ENCODE data around the gene CARMIL3. TPM values are rescaled to one million over a fixed set of nuclear protein-coding genes. Genes with fewer than 3 reads are reported as not detected.
"Not testable (repeated sequence)": the region's sequence is repeated elsewhere in the genome, so short reads cannot be mapped to it uniquely, and the experiment has no call there.

CARMIL3 gene
- total and polyA plus RNA-seq, 2 of the 8 experiments (the other 6 are each of a cell fraction or from before 2014, with no cell fraction given) = 6.0 to 9.0 TPM

DNA sequence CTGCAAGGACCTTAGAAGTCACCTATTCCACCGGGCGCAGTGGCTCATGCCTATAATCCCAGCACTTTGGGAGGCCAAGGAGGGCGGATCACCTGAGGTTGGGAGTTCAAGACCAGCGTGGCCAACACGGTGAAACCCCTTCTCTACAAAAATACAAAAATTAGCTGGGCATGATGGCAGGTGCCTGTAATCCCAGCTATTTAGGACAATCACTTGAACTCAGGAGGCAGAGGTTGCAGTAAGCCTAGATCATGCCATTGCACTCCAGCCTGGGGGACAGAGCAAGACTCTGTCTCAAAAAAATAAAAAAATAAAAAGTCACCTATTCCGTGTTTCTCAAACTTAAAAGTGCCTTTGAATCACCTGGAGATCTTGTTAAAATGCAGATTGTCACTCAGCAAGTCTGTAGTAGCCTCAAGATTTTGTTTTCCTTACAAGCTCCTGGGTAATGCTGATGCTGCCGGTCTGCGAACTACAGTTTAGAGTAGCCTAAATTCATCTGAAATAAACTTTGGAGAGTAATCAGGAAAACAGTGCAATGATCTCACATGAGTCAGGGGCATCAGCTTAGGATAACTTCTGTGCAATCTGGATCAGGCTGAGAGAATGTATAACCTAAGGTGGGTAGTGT, 53.9 kb downstream of the CARMIL3 start:
- H3K36me3 ChIP-seq (ENCODE audit: control insufficient read depth in 2 of 4, insufficient read depth in 4 of 4, low read length in 3 of 4) = peaks cover 0 to 40% (median 26%) of the 10 kb centered on the region in 4 experiments; a peak in 7 of 8 replicates
- WGBS, 2 experiments (ENCODE audit: extremely low coverage in 1 of 2, insufficient coverage in 1 of 2, insufficient read length in 1 of 2, insufficient replicate concordance in 2 of 2, low coverage in 1 of 2, low lambda C conversion rate in 2 of 2, missing lambda C conversion rate in 1 of 2) = 85% methylated on average over 8 of the region's 8 CpGs; no CpG with 5 or more reads in 1 of the 2 experiments
- not testable (repeated sequence) for H4K91ac ChIP-seq (replicated peaks; ENCODE audit: insufficient read length, low read length); H4K20me1 ChIP-seq (replicated peaks in 1 of 2; ENCODE audit: control insufficient read depth in 1 of 2, insufficient read depth in 2 of 2, low read length in 2 of 2); H4K8ac ChIP-seq (ENCODE audit: extremely low read depth, insufficient read depth, low read length); H3K27ac ChIP-seq (ENCODE audit: low read depth, low read length); H3K9me3 ChIP-seq (ENCODE audit: insufficient read depth in 2 of 2, low read depth in 1 of 2, low read length in 1 of 2); H3K4me3 ChIP-seq (ENCODE audit: extremely low read depth in 1 of 4, insufficient read depth in 2 of 4, low read depth in 3 of 4, low read length in 4 of 4); H2BK15ac ChIP-seq (ENCODE audit: low read length); FAIRE-seq; H2AK5ac ChIP-seq (ENCODE audit: low read depth, low read length); H3K4ac ChIP-seq (replicated peaks; ENCODE audit: insufficient read length, low read depth, low read length); H3K23ac ChIP-seq (ENCODE audit: insufficient read length); H3K56ac ChIP-seq (replicated peaks; ENCODE audit: insufficient read length, low read depth, low read length); H2BK5ac ChIP-seq (ENCODE audit: low read depth, low read length); H4K5ac ChIP-seq (ENCODE audit: insufficient read length, low read depth, low read length); H3K4me2 ChIP-seq (ENCODE audit: insufficient read depth in 1 of 2, low read depth in 2 of 2, low read length in 2 of 2); H3K79me2 ChIP-seq (ENCODE audit: control insufficient read depth in 1 of 2, insufficient read depth in 2 of 2, low read length in 2 of 2); H2AFZ ChIP-seq (ENCODE audit: low read length); H3K23me2 ChIP-seq (ENCODE audit: low read depth, low read length); H2BK12ac ChIP-seq (ENCODE audit: low read depth, low read length); DNase-seq (ENCODE audit: low read depth in 1 of 2, low spot score in 2 of 2); H3K14ac ChIP-seq (ENCODE audit: insufficient read length); H2BK20ac ChIP-seq (ENCODE audit: low read length); H3K18ac ChIP-seq (ENCODE audit: extremely low read depth, low read length); H2BK120ac ChIP-seq (replicated peaks; ENCODE audit: low read depth, low read length); H3K79me1 ChIP-seq (ENCODE audit: low read depth, low read length); H3K4me1 ChIP-seq (replicated peaks in 1 of 4; ENCODE audit: control insufficient read depth in 3 of 4, insufficient read depth in 4 of 4, low read length in 3 of 4); H3K27me3 ChIP-seq (replicated peaks in 1 of 4; ENCODE audit: control insufficient read depth in 3 of 4, extremely low read depth in 1 of 4, insufficient read depth in 3 of 4, low read length in 3 of 4)
- peak overlapping the region in 1 of 4 experiments; percentile 10; a peak in 1 of 7 replicates for H3K9ac ChIP-seq (replicated peaks in 1 of 4; ENCODE audit: extremely low read depth in 1 of 4, low read depth in 3 of 4, low read length in 3 of 4)
- ChIA-PET POLR2A (ENCODE audit: partially characterized antibody) (interaction anchor here (0.8 to 23.9 kb wide), 17 partner anchors 11 to 567 kb away, joined by 3 to 626 read pairs (median 5); partner anchors contain the start of genes CPNE6, DCAF11, EMC9 and IRF9), CTCF (ENCODE audit: partially characterized antibody) (interaction anchor here (0.7 to 12.2 kb wide), 4 partner anchors 12 to 48 kb away, joined by 3 to 160 read pairs (median 72); partner anchors contain the start of gene PCK2)

All from H1 (cell line).